HCT116 (cell line): ENCODE data around the gene ITK. TPM values are rescaled to one million over a fixed set of nuclear protein-coding genes. Genes with fewer than 3 reads are reported as not detected.

ENCODE experiments used
- ATAC-seq: fragments of 200-7000 bp; cut with Tn5 transposase; 2 replicates; pipeline ENCODE4 v1.9.1; 2020; ENCODE audit warnings: mild to moderate bottlenecking, moderate library complexity
- BruUV-seq: library from RNA; stranded (reverse); fragments of 400-500 nt; replicated peaks from 2 replicates; lab custom pipeline; 2021; lab: Mats Ljungman, UMichigan
- CTCF ChIA-PET: fragments of 300-600 bp; sonication (Branson Sonifier 250); formaldehyde crosslinking; loops from one replicate; lab custom pipeline; 2021; ENCODE audit warnings: antibody characterized with exemption; lab: Charles Lee
- POLR2A ChIA-PET: fragments of 300-600, 350-600 bp; sonication (Branson Sonifier 250); formaldehyde crosslinking; loops from one replicate; lab custom pipeline; 2021; ENCODE audit warnings: antibody characterized with exemption; lab: Charles Lee
- RAD21 ChIA-PET, 2 experiments: fragments of 300-600 bp; sonication (Branson Sonifier 250); formaldehyde crosslinking; loops; one replicate each; lab custom pipeline; 2023; ENCODE audit warnings: low total read pairs in 2 of 2; ENCODE audit not compliant: uncharacterized antibody in 2 of 2, unreplicated experiment in 2 of 2, low non-redundant PET in 1 of 2; lab: Charles Lee
- DNase-seq: peaks from one replicate; pipeline ENCODE4 v3.0.0-alpha.2; 2010; ENCODE audit warnings: low read depth, low spot score
- H2AFZ ChIP-seq: fragments of 200-600 bp; shearing (Covaris generic), sonication (generic); 2 replicates; pipeline ENCODE4 v1.6.1; 2017; ENCODE audit warnings: low read depth, mixed run types, mixed read lengths, antibody characterized with exemption, low read length; ENCODE audit not compliant: poor library complexity, severe bottlenecking
- H3K27ac ChIP-seq: 2 replicates; pipeline ENCODE4 v1.5.1; 2012; ENCODE audit warnings: low read depth, low read length
- H3K27me3 ChIP-seq: fragments of 200-600 bp; sonication (generic); 2 replicates; pipeline ENCODE4 v1.6.1; 2016; ENCODE audit warnings: mixed run types, low read length, mixed read lengths; ENCODE audit not compliant: insufficient read depth
- H3K36me3 ChIP-seq, 2 experiments: fragments of 200-500 bp in 1 of 2; fragments of 200-600 bp in 1 of 2; sonication (Bioruptor generic) in 1 of 2; sonication (generic) in 1 of 2; 2 replicates each; pipeline versions ENCODE4 v1.5.1 to v1.6.1; 2014 to 2016; ENCODE audit warnings: low read length in 2 of 2, inconsistent platforms in 1 of 2, mixed read lengths in 1 of 2, mixed run types in 1 of 2; ENCODE audit not compliant: insufficient read depth in 2 of 2, control insufficient read depth in 1 of 2
- H3K4me1 ChIP-seq, 2 experiments: fragments of 200-600 bp in 1 of 2; sonication (generic) in 1 of 2; 2 replicates each; pipeline versions ENCODE4 v1.5.1 to v1.6.1; 2012 to 2017; ENCODE audit warnings: low read length in 2 of 2, inconsistent platforms in 1 of 2, mild to moderate bottlenecking in 1 of 2, mixed read lengths in 1 of 2, mixed run types in 1 of 2, moderate library complexity in 1 of 2; ENCODE audit not compliant: insufficient read depth in 2 of 2, control insufficient read depth in 1 of 2
- H3K4me2 ChIP-seq: fragments of 200-600 bp; sonication (generic); 2 replicates; pipeline ENCODE4 v1.6.1; 2017; ENCODE audit warnings: mixed run types, low read length, mixed read lengths
- H3K4me3 ChIP-seq, 2 experiments: fragments of 200-600 bp in 1 of 2; sonication (generic) in 1 of 2; replicated peaks in 1 of 2; 2 replicates each; pipeline ENCODE4 v1.5.1; 2011 to 2016; ENCODE audit warnings: low read length in 2 of 2, control low read depth in 1 of 2, low read depth in 1 of 2, mild to moderate bottlenecking in 1 of 2, mixed read lengths in 1 of 2, mixed run types in 1 of 2
- H3K79me2 ChIP-seq: fragments of 200-600 bp; sonication (generic); 2 replicates; pipeline ENCODE4 v1.6.1; 2017; ENCODE audit warnings: mild to moderate bottlenecking, mixed run types, low read length, moderate library complexity, mixed read lengths; ENCODE audit not compliant: insufficient read depth
- H3K9ac ChIP-seq: fragments of 200-600 bp; sonication (generic); 2 replicates; pipeline ENCODE4 v1.6.1; 2016; ENCODE audit warnings: low read length, mixed read lengths
- H3K9me2 ChIP-seq: fragments of 200-600 bp; sonication (generic), shearing (Covaris generic); 2 replicates; pipeline ENCODE4 v1.6.1; 2017; ENCODE audit warnings: mixed run types, mild to moderate bottlenecking, moderate library complexity; ENCODE audit not compliant: insufficient read depth
- H3K9me3 ChIP-seq, 2 experiments: fragments of 200-500 bp in 1 of 2; fragments of 200-600 bp in 1 of 2; sonication (Bioruptor generic) in 1 of 2; sonication (generic) in 1 of 2; 2 replicates each; pipeline ENCODE4 v1.6.1; 2014 to 2017; ENCODE audit warnings: low read length in 2 of 2, mixed read lengths in 2 of 2, inconsistent platforms in 1 of 2, low read depth in 1 of 2, mild to moderate bottlenecking in 1 of 2, mixed run types in 1 of 2, moderate library complexity in 1 of 2; ENCODE audit not compliant: control insufficient read depth in 1 of 2, insufficient read depth in 1 of 2
- H4K20me1 ChIP-seq: fragments of 200-600 bp; sonication (generic), shearing (Covaris generic); 2 replicates; pipeline ENCODE4 v1.6.1; 2017; ENCODE audit warnings: mixed run types, mild to moderate bottlenecking, moderate library complexity; ENCODE audit not compliant: insufficient read depth
- FOSL1 ChIP-seq: IDR thresholded peaks from 2 replicates; pipeline ENCODE4 v1.6.1; 2012; ENCODE audit warnings: low read depth
- MAX ChIP-seq: IDR thresholded peaks from 2 replicates; pipeline ENCODE4 v1.6.1; 2012
- POLR2AphosphoS5 ChIP-seq: IDR thresholded peaks from 2 replicates; pipeline ENCODE4 v1.6.1; 2011; ENCODE audit warnings: mild to moderate bottlenecking, low read depth, low read length, moderate library complexity
- RAD21 ChIP-seq: IDR thresholded peaks from 2 replicates; pipeline ENCODE4 v1.6.1; 2012; ENCODE audit warnings: low read depth, mild to moderate bottlenecking
- SP1 ChIP-seq: IDR thresholded peaks from 2 replicates; pipeline ENCODE4 v1.6.1; 2012; ENCODE audit warnings: low read depth
- SRF ChIP-seq: IDR thresholded peaks from 2 replicates; pipeline ENCODE4 v1.6.1; 2012; ENCODE audit warnings: low read depth
- TCF7L2 ChIP-seq: IDR thresholded peaks from 2 replicates; pipeline ENCODE4 v1.7.0; 2011; ENCODE audit warnings: borderline replicate concordance, inconsistent platforms; ENCODE audit not compliant: insufficient read depth, insufficient read length; ENCODE audit errors: extremely low read depth
- ZFX ChIP-seq: fragments of 450-650 bp; IDR thresholded peaks from 2 replicates; pipeline ENCODE4 v1.6.1; 2017
- intact Hi-C: fragments of 100-400 bp; cut with micrococcal nuclease; formaldehyde crosslinking; loops from 2 replicates; pipeline ENCODE4 v1.10.0; 2022
- total RNA-seq: library from RNA; stranded (reverse); gene quantifications from one replicate; pipeline ENCODE4 v1.2.1, GENCODE V29; 2021; ENCODE audit not compliant: unreplicated experiment
- TF ChIP-seq, protein P1 (sequence below): IDR thresholded peaks from 2 replicates; pipeline ENCODE4 v1.6.1; 2011; ENCODE audit warnings: mild to moderate bottlenecking, low read length, moderate library complexity; ENCODE audit not compliant: insufficient replicate concordance; ENCODE audit errors: extremely low read depth

ITK gene
- total RNA-seq, 1 experiment from 2014 or later: 0.37 TPM

- peaks cover 0 to 3% of the 10 kb centered on the region in 2 experiments; a peak in 1 of 4 replicates for H3K4me1 ChIP-seq
- H3K9me3 ChIP-seq: no peaks in the 10 kb centered on the region
- no peak for DNase-seq
- no peak overlapping the region for H3K4me2 ChIP-seq
- no peaks in the 10 kb centered on the region for H3K9me2 ChIP-seq
- no peaks in the 10 kb centered on the region for H3K36me3 ChIP-seq
- no peak overlapping the region for H3K4me3 ChIP-seq
- no peak for ATAC-seq
- H3K79me2 ChIP-seq: no peaks in the 10 kb centered on the region
- H4K20me1 ChIP-seq: no peaks in the 10 kb centered on the region
- H2AFZ ChIP-seq: no peak overlapping the region
- RAD21 ChIA-PET: no interaction called here
- no peaks in the 10 kb centered on the region for H3K27me3 ChIP-seq
- no peak overlapping the region for H3K27ac ChIP-seq
- intact Hi-C loops: no loop called here
- CTCF ChIA-PET: interaction anchor here (0.9 kb wide), 1 partner anchor 38 kb away, joined by 3 read pairs; no protein-coding TSS in a partner anchor
- no peak overlapping the region for H3K9ac ChIP-seq
- BruUV-seq: no TSS peak
- POLR2A ChIA-PET: no interaction called here
- no peak for TF ChIP-seq MAX
- TF ChIP-seq, protein P1, sequence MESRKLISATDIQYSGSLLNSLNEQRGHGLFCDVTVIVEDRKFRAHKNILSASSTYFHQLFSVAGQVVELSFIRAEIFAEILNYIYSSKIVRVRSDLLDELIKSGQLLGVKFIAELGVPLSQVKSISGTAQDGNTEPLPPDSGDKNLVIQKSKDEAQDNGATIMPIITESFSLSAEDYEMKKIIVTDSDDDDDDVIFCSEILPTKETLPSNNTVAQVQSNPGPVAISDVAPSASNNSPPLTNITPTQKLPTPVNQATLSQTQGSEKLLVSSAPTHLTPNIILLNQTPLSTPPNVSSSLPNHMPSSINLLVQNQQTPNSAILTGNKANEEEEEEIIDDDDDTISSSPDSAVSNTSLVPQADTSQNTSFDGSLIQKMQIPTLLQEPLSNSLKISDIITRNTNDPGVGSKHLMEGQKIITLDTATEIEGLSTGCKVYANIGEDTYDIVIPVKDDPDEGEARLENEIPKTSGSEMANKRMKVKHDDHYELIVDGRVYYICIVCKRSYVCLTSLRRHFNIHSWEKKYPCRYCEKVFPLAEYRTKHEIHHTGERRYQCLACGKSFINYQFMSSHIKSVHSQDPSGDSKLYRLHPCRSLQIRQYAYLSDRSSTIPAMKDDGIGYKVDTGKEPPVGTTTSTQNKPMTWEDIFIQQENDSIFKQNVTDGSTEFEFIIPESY: no peak
These were observed 35.9 kb downstream of the ITK start for GRCh38 chr5:157216391-157217142.

DNA sequence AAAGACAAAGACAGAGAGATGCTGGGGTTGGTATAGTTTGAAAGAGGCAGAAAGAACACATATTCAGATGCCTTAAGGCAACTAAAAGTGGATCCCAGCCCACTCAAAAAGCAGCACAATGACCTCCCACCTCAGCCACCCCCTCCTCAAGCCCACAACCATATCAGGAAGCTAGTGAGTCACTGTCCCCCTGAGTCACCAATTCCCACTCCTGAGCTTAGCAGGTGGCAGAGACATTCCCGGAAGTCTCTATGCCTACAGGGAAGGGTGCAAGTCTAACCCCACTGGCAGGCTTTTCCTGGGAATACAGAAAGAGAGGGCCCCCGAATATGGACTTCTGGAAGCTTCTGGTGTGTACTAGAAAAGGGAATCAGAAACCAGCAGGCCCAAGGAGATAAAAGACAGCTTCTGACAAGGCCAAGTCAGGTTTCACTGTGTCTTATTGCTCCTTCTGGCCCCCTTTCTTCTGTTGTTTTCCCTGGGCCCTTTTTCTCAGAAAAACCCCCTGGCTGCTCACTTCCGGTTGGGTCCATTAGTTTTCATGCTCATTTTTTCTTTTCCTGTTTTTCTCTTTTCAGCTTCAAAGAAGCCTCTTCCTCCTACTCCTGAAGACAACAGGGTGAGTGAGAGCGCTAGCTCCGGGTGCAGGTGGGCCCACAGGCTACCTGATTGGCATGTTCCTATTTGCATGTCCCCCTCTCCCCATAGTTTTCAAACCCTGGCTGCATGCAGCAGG, 36.8 kb downstream of the ITK start:
- Histone ChIP-seq H3K9me3 (no peaks in the 10 kb centered on the region), H3K4me1 (peaks cover 0 to 3% of the 10 kb centered on the region in 2 experiments; a peak in 1 of 4 replicates), H2AFZ (no peak overlapping the region), H3K27me3 (no peaks in the 10 kb centered on the region), H3K4me3 (no peak overlapping the region), H3K9me2 (no peaks in the 10 kb centered on the region), H4K20me1 (no peaks in the 10 kb centered on the region), H3K27ac (no peak overlapping the region), H3K4me2 (no peak overlapping the region), H3K9ac (no peak overlapping the region), H3K36me3 (no peaks in the 10 kb centered on the region), H3K79me2 (no peaks in the 10 kb centered on the region)
- intact Hi-C loops: no loop called here
- DNase-seq (no peak), ATAC-seq (no peak)
- ChIA-PET POLR2A (no interaction called here), RAD21 (no interaction called here), CTCF (interaction anchor here (0.9 kb wide), 1 partner anchor 37 kb away, joined by 3 read pairs; no protein-coding TSS in a partner anchor)
- TF ChIP-seq ZFX: no peak
- TF ChIP-seq TCF7L2: no peak
- TF ChIP-seq SP1: 0 out of 2 replicates have a peak, but pooled peaks have one; percentile 10
- TF ChIP-seq RAD21: no peak
- TF ChIP-seq SRF: 0 out of 2 replicates have a peak, but pooled peaks have one; percentile 38
- TF ChIP-seq FOSL1: peak; percentile 34; the same call in 1 of the 2 replicates
- no peak for TF ChIP-seq POLR2AphosphoS5
- BruUV-seq: no TSS peak
